Subcutaneous adipose tissue (tissue), 4 donors: ENCODE data around the gene BTN1A1. TPM values are rescaled to one million over a fixed set of nuclear protein-coding genes. Genes with fewer than 3 reads are reported as not detected.

ENCODE experiments used
- CTCF ChIP-seq: fragments of 450-650 bp; IDR thresholded peaks from one replicate; pipeline ENCODE4 v1.5.1; 2016; ENCODE audit warnings: low read depth, mild to moderate bottlenecking, control low read depth, antibody characterized with exemption, moderate library complexity
- small RNA-seq: library from RNA; depleted of rRNA; stranded (forward); fragments of <200 nt; gene quantifications from one replicate; pipeline ENCODE3, GENCODE V24; 2016
- total RNA-seq, 4 donors: library from RNA; depleted of rRNA; stranded (reverse); fragments of >200 nt; gene quantifications; one replicate each; pipeline ENCODE4 v1.1.0, GENCODE V29; 2016

The BTN1A1 gene
- total RNA-seq, 4 donors from 2014 or later = not detected

- TF ChIP-seq CTCF = no peak
Observed at GRCh38 chr6:26555505-26556262, 55.6 kb downstream of the BTN1A1 start.

GRCh38 chr6:26556263-26557070, 56.4 kb downstream of the BTN1A1 start:
- no peak for TF ChIP-seq CTCF

Small RNA genes lying within 50 kb of the gene (small RNA-seq; reads per million reads assigned to genes)
- not detected for gene RNU6-502P

Other genes with a start within 250 kb of the BTN1A1 start
- gene BTN3A2, start 135.1 kb upstream of the BTN1A1 start, total RNA-seq = 10 to 100 TPM in 3 of 4 donors, 1 to 10 TPM in 1; 7.2 to 23.9 (median 19.9) TPM
- gene BTN2A2, start 117.2 kb upstream of the BTN1A1 start, total RNA-seq = 10 to 100 TPM in 2 of 4 donors, 1 to 10 TPM in 2; 6.2 to 15.0 (median 11.1) TPM
- gene BTN3A1, start 98.0 kb upstream of the BTN1A1 start, total RNA-seq = 10 to 100 TPM in 3 of 4 donors, 1 to 10 TPM in 1; 9.6 to 25.2 (median 16.5) TPM
- gene BTN3A3, start 59.8 kb upstream of the BTN1A1 start, total RNA-seq = 10 to 100 TPM; 10.8 to 26.9 (median 20.6) TPM
- 10 to 100 TPM; 11.6 to 20.7 (median 16.4) TPM for gene BTN2A1, start 42.3 kb upstream of the BTN1A1 start, total RNA-seq
- gene HMGN4, start 38.1 kb downstream of the BTN1A1 start, total RNA-seq = 10 to 100 TPM; 35.4 to 66.4 (median 57.7) TPM
- gene ABT1, start 96.7 kb downstream of the BTN1A1 start, total RNA-seq = 10 to 100 TPM in 2 of 4 donors, 1 to 10 TPM in 2; 9.1 to 13.6 (median 10.2) TPM
- gene ZNF322, start 159.4 kb downstream of the BTN1A1 start, total RNA-seq = 10 to 100 TPM; 14.7 to 18.8 (median 16.6) TPM